ENCODE measurements around the gene TGFA. TPM values are rescaled to one million over a fixed set of nuclear protein-coding genes. Genes with fewer than 3 reads are reported as not detected.

The TGFA gene
- polyA plus RNA-seq, 1 donor (not counting 4 experiments of a cell fraction or from before 2014, with no cell fraction given) = 51.7 TPM

DNA sequence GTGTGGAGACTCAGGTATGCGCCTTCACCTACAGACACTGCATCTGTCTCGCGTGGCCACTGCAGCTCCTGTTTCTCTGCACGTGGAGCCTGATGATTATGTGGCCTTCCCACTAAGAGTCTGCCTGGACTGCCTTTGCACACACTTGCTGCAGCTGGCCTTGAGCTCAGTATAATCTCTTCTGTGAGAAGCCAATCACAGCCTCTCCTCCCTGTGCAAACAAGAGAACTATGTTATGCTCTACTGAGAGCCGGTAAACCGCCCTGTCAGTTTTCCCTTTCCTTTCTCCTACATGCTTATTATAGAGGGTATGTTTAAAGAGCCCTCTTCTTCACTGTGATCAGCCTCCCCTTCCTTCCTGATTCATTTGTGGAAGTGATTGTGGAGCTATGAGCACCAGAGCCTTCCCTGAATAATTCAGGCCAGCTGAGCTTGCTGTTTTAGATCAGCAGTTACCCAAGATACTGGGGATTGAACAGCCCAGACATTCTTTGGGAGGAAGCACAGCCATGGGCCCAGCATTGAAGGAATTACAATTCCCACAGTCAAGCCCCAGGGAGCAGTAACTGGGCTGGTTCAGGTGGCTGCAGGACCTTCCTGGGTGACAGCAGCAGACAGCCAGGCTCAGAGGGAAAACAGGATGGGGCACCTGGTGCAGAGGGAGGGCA is 3.7 kb upstream of the TGFA start:
- peak overlapping the region; percentile 2 for H3K9ac ChIP-seq (ENCODE audit: control insufficient read depth, extremely low read depth, insufficient read depth, low read length)
- H3K4me3 ChIP-seq (ENCODE audit: control insufficient read depth in 2 of 3, extremely low read depth in 1 of 3, insufficient read depth in 2 of 3, low read depth in 1 of 3, low read length in 3 of 3) = no peak overlapping the region
- H3K27ac ChIP-seq (ENCODE audit: control insufficient read depth, insufficient read depth, low read length) = peak overlapping the region; percentile 10
- peak overlapping the region; percentile 44 for H2AFZ ChIP-seq (ENCODE audit: control insufficient read depth, low read length)
- dilution Hi-C loops (cut with MboI; ENCODE audit: extremely low pct_ligation_motif_present, low sequenced_read_pairs) = no loop called here
- peak; percentile 52 for FAIRE-seq
- no peak for TF ChIP-seq EZH2 (IDR thresholded peaks at IDR 0.05; ENCODE audit: low read length)
- TF ChIP-seq, protein P1, sequence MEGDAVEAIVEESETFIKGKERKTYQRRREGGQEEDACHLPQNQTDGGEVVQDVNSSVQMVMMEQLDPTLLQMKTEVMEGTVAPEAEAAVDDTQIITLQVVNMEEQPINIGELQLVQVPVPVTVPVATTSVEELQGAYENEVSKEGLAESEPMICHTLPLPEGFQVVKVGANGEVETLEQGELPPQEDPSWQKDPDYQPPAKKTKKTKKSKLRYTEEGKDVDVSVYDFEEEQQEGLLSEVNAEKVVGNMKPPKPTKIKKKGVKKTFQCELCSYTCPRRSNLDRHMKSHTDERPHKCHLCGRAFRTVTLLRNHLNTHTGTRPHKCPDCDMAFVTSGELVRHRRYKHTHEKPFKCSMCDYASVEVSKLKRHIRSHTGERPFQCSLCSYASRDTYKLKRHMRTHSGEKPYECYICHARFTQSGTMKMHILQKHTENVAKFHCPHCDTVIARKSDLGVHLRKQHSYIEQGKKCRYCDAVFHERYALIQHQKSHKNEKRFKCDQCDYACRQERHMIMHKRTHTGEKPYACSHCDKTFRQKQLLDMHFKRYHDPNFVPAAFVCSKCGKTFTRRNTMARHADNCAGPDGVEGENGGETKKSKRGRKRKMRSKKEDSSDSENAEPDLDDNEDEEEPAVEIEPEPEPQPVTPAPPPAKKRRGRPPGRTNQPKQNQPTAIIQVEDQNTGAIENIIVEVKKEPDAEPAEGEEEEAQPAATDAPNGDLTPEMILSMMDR (optimal IDR thresholded peaks at IDR 0.05 in 1 of 3, IDR thresholded peaks at IDR 0.05 in 1 of 3, conservative IDR thresholded peaks at IDR 0.05 in 1 of 3; ENCODE audit: extremely low read depth in 1 of 3, insufficient read depth in 2 of 3, low read length in 3 of 3) = no peak
- no peak for DNase-seq (ENCODE audit: low read depth, low spot score)
- H3K4me1 ChIP-seq (ENCODE audit: control insufficient read depth, extremely low read depth, insufficient read depth, low read length) = peaks cover 33% of the 10 kb centered on the region
- no peaks in the 10 kb centered on the region for H3K27me3 ChIP-seq (ENCODE audit: control insufficient read depth, extremely low read depth, insufficient read depth, low read length)
- peaks cover 24% of the 10 kb centered on the region for H3K79me2 ChIP-seq (ENCODE audit: control insufficient read depth, insufficient read depth, low read length)
- no peaks in the 10 kb centered on the region for H3K9me3 ChIP-seq (ENCODE audit: control insufficient read depth, low read depth, low read length)
- H4K20me1 ChIP-seq (ENCODE audit: control insufficient read depth, extremely low read depth, insufficient read depth, low read length) = no peaks in the 10 kb centered on the region
- no peaks in the 10 kb centered on the region for H3K9me1 ChIP-seq (ENCODE audit: control insufficient read depth, extremely low read depth, insufficient read depth, low read length)
- no peaks in the 10 kb centered on the region for H3K36me3 ChIP-seq (ENCODE audit: control insufficient read depth in 2 of 2, extremely low read depth in 1 of 2, insufficient read depth in 2 of 2, low read length in 2 of 2)
- H3K4me2 ChIP-seq (ENCODE audit: control insufficient read depth, extremely low read depth, insufficient read depth, low read depth, low read length) = peak overlapping the region; percentile 39

DNA sequence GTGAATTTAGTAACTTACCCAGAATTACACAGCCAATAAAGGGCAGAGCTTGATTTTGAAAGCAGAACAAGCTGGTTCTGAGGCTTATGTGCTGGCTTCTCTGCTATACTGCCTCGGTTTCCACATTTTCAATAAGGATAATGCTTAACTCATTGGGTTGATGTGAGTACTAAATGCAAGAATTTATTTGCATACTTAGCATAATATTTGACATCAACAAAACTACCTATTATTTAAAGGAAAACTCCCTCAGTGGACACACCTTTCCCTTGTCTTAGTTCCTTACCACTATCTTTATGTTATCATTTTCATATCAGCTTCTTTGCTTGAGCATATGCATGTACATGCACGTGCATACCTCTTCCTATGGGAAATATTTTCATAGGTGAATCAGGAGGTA is 3.0 kb upstream of the TGFA start:
- H3K4me2 ChIP-seq (ENCODE audit: control insufficient read depth, extremely low read depth, insufficient read depth, low read depth, low read length) = peak overlapping the region; percentile 39
- H3K4me1 ChIP-seq (ENCODE audit: control insufficient read depth, extremely low read depth, insufficient read depth, low read length) = peaks cover 32% of the 10 kb centered on the region
- DNase-seq (ENCODE audit: low read depth, low spot score) (no peak), FAIRE-seq (peak; percentile 5)
- no peaks in the 10 kb centered on the region for H3K9me3 ChIP-seq (ENCODE audit: control insufficient read depth, low read depth, low read length)
- no peaks in the 10 kb centered on the region for H3K36me3 ChIP-seq (ENCODE audit: control insufficient read depth in 2 of 2, extremely low read depth in 1 of 2, insufficient read depth in 2 of 2, low read length in 2 of 2)
- H3K9ac ChIP-seq (ENCODE audit: control insufficient read depth, extremely low read depth, insufficient read depth, low read length) = no peak overlapping the region
- no peak overlapping the region for H3K4me3 ChIP-seq (ENCODE audit: control insufficient read depth in 2 of 3, extremely low read depth in 1 of 3, insufficient read depth in 2 of 3, low read depth in 1 of 3, low read length in 3 of 3)
- H3K27me3 ChIP-seq (ENCODE audit: control insufficient read depth, extremely low read depth, insufficient read depth, low read length) = no peaks in the 10 kb centered on the region
- no peak overlapping the region for H3K27ac ChIP-seq (ENCODE audit: control insufficient read depth, insufficient read depth, low read length)
- H2AFZ ChIP-seq (ENCODE audit: control insufficient read depth, low read length) = no peak overlapping the region
- no peaks in the 10 kb centered on the region for H3K9me1 ChIP-seq (ENCODE audit: control insufficient read depth, extremely low read depth, insufficient read depth, low read length)
- H4K20me1 ChIP-seq (ENCODE audit: control insufficient read depth, extremely low read depth, insufficient read depth, low read length) = no peaks in the 10 kb centered on the region
- dilution Hi-C loops (cut with MboI; ENCODE audit: extremely low pct_ligation_motif_present, low sequenced_read_pairs) = no loop called here
- TF ChIP-seq, protein P1 (optimal IDR thresholded peaks at IDR 0.05 in 1 of 3, IDR thresholded peaks at IDR 0.05 in 1 of 3, conservative IDR thresholded peaks at IDR 0.05 in 1 of 3; ENCODE audit: extremely low read depth in 1 of 3, insufficient read depth in 2 of 3, low read length in 3 of 3) = no peak
- TF ChIP-seq EZH2 (IDR thresholded peaks at IDR 0.05; ENCODE audit: low read length) = no peak
- peaks cover 31% of the 10 kb centered on the region for H3K79me2 ChIP-seq (ENCODE audit: control insufficient read depth, insufficient read depth, low read length)
